Adipocyte (in vitro differentiated cells): ENCODE data around the gene NIPAL4.

ENCODE experiments used
- DNase-seq: peaks from one replicate; pipeline ENCODE4 v3.0.0-alpha.2; 2015; ENCODE audit warnings: low read depth
- H3K27me3 ChIP-seq: replicated peaks from 2 replicates; pipeline ENCODE4 v1.7.0; 2013; ENCODE audit warnings: mild to moderate bottlenecking, low read length, moderate library complexity; ENCODE audit not compliant: control insufficient read depth, insufficient read depth
- H3K36me3 ChIP-seq: 2 replicates; pipeline ENCODE4 v1.7.0; 2013; ENCODE audit warnings: low read length, mild to moderate bottlenecking, moderate library complexity; ENCODE audit not compliant: control insufficient read depth, insufficient read depth, severe bottlenecking
- H3K4me1 ChIP-seq: 2 replicates; pipeline ENCODE4 v1.7.0; 2013; ENCODE audit warnings: mild to moderate bottlenecking, low read length, moderate library complexity; ENCODE audit not compliant: control insufficient read depth, insufficient read depth
- H3K4me3 ChIP-seq: 2 replicates; pipeline ENCODE4 v1.7.0; 2013; ENCODE audit warnings: mild to moderate bottlenecking, low read length, moderate library complexity
- H3K9ac ChIP-seq: 2 replicates; pipeline ENCODE4 v1.7.0; 2013; ENCODE audit warnings: mild to moderate bottlenecking, low read length, moderate library complexity
- H3K9me3 ChIP-seq: 2 replicates; pipeline ENCODE4 v1.7.0; 2013; ENCODE audit warnings: mild to moderate bottlenecking, low read length, moderate library complexity; ENCODE audit not compliant: control insufficient read depth

The NIPAL4 gene

GRCh38 chr5:157486861-157487260 is 26.8 kb downstream of the NIPAL4 start:
- Histone ChIP-seq H3K9me3 (no peaks in the 10 kb centered on the region), H3K27me3 (no peaks in the 10 kb centered on the region), H3K36me3 (no peaks in the 10 kb centered on the region), H3K4me3 (no peak overlapping the region), H3K4me1 (peaks cover 10% of the 10 kb centered on the region), H3K9ac (no peak overlapping the region)
- DNase-seq, result no peak

GRCh38 chr5:157487358-157487757 is 27.3 kb downstream of the NIPAL4 start:
- Histone ChIP-seq H3K9me3 (no peaks in the 10 kb centered on the region), H3K36me3 (no peaks in the 10 kb centered on the region), H3K9ac (no peak overlapping the region), H3K27me3 (no peaks in the 10 kb centered on the region), H3K4me3 (no peak overlapping the region), H3K4me1 (peaks cover 10% of the 10 kb centered on the region)
- DNase-seq, result no peak

- Histone ChIP-seq H3K36me3 (no peaks in the 10 kb centered on the region), H3K9ac (no peak overlapping the region), H3K27me3 (no peaks in the 10 kb centered on the region), H3K4me3 (no peak overlapping the region), H3K4me1 (no peaks in the 10 kb centered on the region), H3K9me3 (no peaks in the 10 kb centered on the region)
- no peak for DNase-seq
These were observed 31.5 kb downstream of the NIPAL4 start for GRCh38 chr5:157491471-157491995.

GRCh38 chr5:157492886-157493285 is 32.9 kb downstream of the NIPAL4 start:
- Histone ChIP-seq H3K9me3 (no peaks in the 10 kb centered on the region), H3K27me3 (no peaks in the 10 kb centered on the region), H3K4me1 (no peaks in the 10 kb centered on the region), H3K9ac (no peak overlapping the region), H3K36me3 (no peaks in the 10 kb centered on the region), H3K4me3 (no peak overlapping the region)
- DNase-seq, result no peak

GRCh38 chr5:157494178-157494832 is 34.3 kb downstream of the NIPAL4 start:
- no peaks in the 10 kb centered on the region for H3K9me3 ChIP-seq
- no peak for DNase-seq
- no peak overlapping the region for H3K4me3 ChIP-seq
- H3K27me3 ChIP-seq, result no peaks in the 10 kb centered on the region
- no peaks in the 10 kb centered on the region for H3K4me1 ChIP-seq
- no peak overlapping the region for H3K9ac ChIP-seq
- H3K36me3 ChIP-seq, result no peaks in the 10 kb centered on the region

GRCh38 chr5:157496864-157497263 is 36.9 kb downstream of the NIPAL4 start:
- H3K27me3 ChIP-seq, result no peaks in the 10 kb centered on the region
- DNase-seq, result no peak
- H3K36me3 ChIP-seq, result no peaks in the 10 kb centered on the region
- H3K4me3 ChIP-seq, result no peak overlapping the region
- no peaks in the 10 kb centered on the region for H3K4me1 ChIP-seq
- no peak overlapping the region for H3K9ac ChIP-seq
- H3K9me3 ChIP-seq, result no peaks in the 10 kb centered on the region

- DNase-seq, result no peak
- Histone ChIP-seq H3K27me3 (no peaks in the 10 kb centered on the region), H3K4me1 (no peaks in the 10 kb centered on the region), H3K4me3 (no peak overlapping the region), H3K36me3 (no peaks in the 10 kb centered on the region), H3K9ac (no peak overlapping the region), H3K9me3 (no peaks in the 10 kb centered on the region)
These were observed 38.0 kb downstream of the NIPAL4 start for GRCh38 chr5:157497875-157498611.

- Histone ChIP-seq H3K4me1 (no peaks in the 10 kb centered on the region), H3K4me3 (no peak overlapping the region), H3K27me3 (no peaks in the 10 kb centered on the region), H3K9ac (no peak overlapping the region), H3K36me3 (no peaks in the 10 kb centered on the region), H3K9me3 (no peaks in the 10 kb centered on the region)
- DNase-seq, result no peak
These were observed 42.2 kb downstream of the NIPAL4 start for GRCh38 chr5:157502143-157502647.

- no peaks in the 10 kb centered on the region for H3K36me3 ChIP-seq
- no peak for DNase-seq
- no peaks in the 10 kb centered on the region for H3K27me3 ChIP-seq
- H3K9me3 ChIP-seq, result no peaks in the 10 kb centered on the region
- no peak overlapping the region for H3K4me3 ChIP-seq
- no peak overlapping the region for H3K9ac ChIP-seq
- no peaks in the 10 kb centered on the region for H3K4me1 ChIP-seq
These were observed 44.0 kb downstream of the NIPAL4 start for GRCh38 chr5:157504053-157504452.

GRCh38 chr5:157505496-157505895 is 45.5 kb downstream of the NIPAL4 start:
- H3K36me3 ChIP-seq, result no peaks in the 10 kb centered on the region
- H3K4me1 ChIP-seq, result no peaks in the 10 kb centered on the region
- no peak overlapping the region for H3K4me3 ChIP-seq
- no peaks in the 10 kb centered on the region for H3K27me3 ChIP-seq
- DNase-seq, result no peak
- H3K9ac ChIP-seq, result no peak overlapping the region
- no peaks in the 10 kb centered on the region for H3K9me3 ChIP-seq

- no peaks in the 10 kb centered on the region for H3K36me3 ChIP-seq
- H3K9me3 ChIP-seq, result no peaks in the 10 kb centered on the region
- no peak overlapping the region for H3K4me3 ChIP-seq
- no peak for DNase-seq
- no peaks in the 10 kb centered on the region for H3K27me3 ChIP-seq
- peaks cover 2% of the 10 kb centered on the region for H3K4me1 ChIP-seq
- no peak overlapping the region for H3K9ac ChIP-seq
These were observed 46.1 kb downstream of the NIPAL4 start for GRCh38 chr5:157506066-157506590.
